Endometrial microvascular endothelial cells (primary cell): ENCODE data around the gene MSI2. TPM values are rescaled to one million over a fixed set of nuclear protein-coding genes. Genes with fewer than 3 reads are reported as not detected.

ENCODE experiments used
- in situ Hi-C: cut with HindIII; loops from 2 replicates; pipeline ENCODE4 v1.10.0; 2017; ENCODE audit warnings: low sequenced_read_pairs, low pct_unique_long_range_greater_than_20kb; ENCODE audit errors: inconsistent ontology term
- total RNA-seq: library from RNA; depleted of rRNA; stranded (reverse); fragments of >200 nt; gene quantifications from one replicate; pipeline ENCODE4 v1.2.3, GENCODE V29; 2015; ENCODE audit errors: inconsistent ontology term

MSI2 gene
- total RNA-seq, 1 donor from 2014 or later = 19.2 TPM

DNA sequence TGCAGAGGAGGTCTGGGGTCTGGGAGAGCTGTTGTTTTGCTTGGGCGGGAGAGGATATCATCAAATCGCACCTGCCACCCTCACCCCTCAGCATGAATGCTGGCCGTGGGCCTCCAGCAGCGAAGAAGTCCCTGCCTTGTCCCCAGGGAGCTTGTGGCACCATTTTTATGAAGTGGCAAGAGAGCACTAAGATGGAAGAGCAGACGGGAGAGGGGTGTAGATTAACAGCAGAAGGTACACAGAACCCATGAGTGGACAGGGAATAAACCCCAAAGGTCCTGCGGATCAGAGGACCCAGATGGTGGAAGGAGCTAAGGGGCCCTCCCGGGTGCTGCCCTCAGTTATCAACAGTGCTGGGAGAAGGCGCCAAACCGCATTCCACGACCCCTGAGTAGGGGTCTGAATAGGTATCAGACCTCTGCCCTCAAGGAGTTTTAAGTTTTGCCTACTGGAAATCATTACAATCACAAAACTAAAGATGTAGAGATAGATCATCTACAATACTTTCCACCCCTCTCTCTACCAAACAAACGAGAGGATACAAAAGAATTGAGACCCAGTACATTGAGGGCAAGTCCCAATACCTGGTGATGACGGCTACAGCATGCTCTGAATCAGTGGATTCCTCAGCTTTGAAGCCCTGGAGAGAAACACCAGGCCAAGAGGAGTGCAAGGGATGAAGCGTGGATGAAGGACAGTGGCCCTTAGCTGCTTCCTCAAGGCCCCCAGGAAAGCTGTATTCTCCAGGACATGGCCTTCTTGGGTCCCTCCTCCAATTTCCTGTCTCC, 428.6 kb downstream of the MSI2 start:
- in situ Hi-C loops = no loop called here

DNA sequence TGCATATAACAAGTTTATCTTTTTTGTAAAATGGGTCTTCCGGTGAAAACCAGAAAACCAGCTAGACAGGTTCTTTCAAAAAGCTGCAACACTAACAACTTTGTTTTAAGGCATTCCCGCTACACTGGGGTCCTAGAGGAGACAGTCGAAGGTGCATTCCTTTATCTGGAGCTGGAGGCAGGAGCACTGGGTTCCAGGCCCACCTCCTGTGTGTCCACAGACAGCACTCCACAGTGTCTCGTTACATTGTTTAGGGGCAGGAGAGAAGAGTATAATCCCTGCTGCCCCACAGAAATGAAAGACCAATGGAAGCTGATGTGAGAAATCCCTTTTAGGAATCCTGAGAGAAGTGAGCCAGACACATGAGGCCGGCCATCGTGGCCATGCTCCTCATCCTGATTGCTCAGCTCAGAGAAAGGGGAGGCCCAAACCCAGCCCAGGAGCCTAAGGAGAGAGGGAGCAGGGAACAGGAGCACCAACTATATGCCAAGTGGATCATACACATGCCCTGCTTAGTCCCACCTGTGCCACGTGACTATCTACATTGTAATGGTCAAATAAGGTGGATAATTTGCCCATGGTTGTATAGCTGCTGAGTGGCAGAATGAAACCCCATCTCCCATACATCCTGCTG, 429.3 kb downstream of the MSI2 start:
- in situ Hi-C loops = no loop called here

GRCh38 chr17:57687642-57688041, 431.3 kb downstream of the MSI2 start:
- in situ Hi-C loops = no loop called here

- in situ Hi-C loops = no loop called here
Observed at GRCh38 chr17:57689254-57689653, 432.9 kb downstream of the MSI2 start.

- in situ Hi-C loops = no loop called here
Observed at GRCh38 chr17:57691939-57692338, 435.6 kb downstream of the MSI2 start.

- in situ Hi-C loops = no loop called here
Observed at GRCh38 chr17:57692770-57693169, 436.4 kb downstream of the MSI2 start.

DNA sequence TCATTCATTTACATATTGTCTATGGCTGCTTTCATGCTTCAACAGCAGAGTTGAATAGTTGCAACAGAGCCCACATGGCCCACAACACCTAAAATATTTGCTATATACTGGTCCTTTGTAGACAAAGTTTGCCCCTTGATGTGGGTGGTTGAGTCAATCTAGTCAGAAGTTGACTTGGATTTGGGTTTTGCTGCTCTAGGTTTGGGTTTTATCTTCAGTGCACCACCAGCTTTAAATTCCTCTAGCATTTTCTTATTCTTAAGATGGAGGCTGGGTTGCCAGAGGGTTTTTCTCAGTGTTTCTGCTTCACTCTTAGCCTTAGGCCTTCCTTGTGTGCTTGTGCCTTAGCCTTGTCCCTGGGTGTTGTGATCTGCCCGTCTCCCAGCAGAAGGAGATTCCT, 437.7 kb downstream of the MSI2 start:
- in situ Hi-C loops = no loop called here

- in situ Hi-C loops = no loop called here
Observed at GRCh38 chr17:57696050-57696449, 439.7 kb downstream of the MSI2 start.

DNA sequence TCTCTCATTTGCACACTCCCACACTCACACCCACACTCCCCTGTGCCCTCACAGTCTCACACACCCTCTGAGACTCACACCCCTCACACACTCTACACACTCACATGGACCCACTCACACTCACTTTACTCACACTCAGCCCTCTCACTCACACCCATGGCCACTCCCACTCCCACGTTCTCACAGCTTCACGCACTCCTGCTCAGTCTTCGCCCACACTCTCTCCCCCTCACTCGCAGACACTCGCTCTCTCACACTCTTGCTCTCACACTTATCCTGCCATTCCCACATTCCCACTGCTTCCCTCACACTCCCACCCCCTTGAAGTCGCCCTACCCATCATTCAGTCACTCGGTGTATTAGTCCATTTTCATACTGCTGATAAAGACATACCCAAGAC, 440.9 kb downstream of the MSI2 start:
- in situ Hi-C loops = no loop called here

- in situ Hi-C loops = no loop called here
Observed at GRCh38 chr17:57697891-57698711, 441.8 kb downstream of the MSI2 start.

GRCh38 chr17:57699751-57700219, 443.5 kb downstream of the MSI2 start:
- in situ Hi-C loops = no loop called here

DNA sequence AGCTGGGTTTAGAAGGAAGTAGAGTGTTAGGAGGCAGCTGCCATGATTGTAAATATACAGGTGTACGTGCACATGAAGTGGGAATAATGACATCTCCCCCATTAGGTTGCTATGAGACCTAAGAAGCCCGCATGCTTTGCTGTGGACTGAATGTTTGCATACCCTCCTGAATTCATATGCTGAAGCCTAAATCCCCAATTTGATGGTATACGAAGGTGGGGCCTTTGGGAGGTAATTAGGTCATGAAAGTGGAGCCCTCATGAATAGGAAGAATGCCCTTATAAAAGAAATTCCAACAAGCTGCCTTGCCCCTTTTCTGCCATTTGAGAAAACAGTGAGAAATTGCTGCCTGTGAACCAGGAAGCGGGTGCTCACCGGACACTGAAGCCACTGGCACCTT, 444.8 kb downstream of the MSI2 start:
- in situ Hi-C loops = no loop called here

DNA sequence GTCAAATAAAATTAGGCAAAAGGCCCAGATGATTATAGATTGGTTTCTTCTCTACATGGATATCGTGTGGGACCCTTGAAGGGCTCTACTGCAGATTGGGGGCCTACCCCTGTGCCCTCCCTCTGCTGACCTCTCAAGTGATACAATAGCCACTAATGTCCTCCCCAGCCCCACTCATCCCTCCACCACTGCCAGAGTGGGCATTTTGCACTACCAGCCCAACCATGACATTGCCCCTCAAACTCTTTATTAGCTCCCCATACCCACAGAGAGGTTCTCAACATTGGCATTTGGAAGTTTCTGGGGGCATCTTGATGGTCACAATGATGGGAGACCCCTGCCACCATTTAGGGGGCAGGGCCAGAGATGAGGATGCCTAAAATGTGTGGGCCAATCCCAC, 446.9 kb downstream of the MSI2 start:
- in situ Hi-C loops = no loop called here

GRCh38 chr17:57704448-57704847, 448.1 kb downstream of the MSI2 start:
- in situ Hi-C loops = no loop called here

GRCh38 chr17:57705921-57706695, 449.8 kb downstream of the MSI2 start:
- in situ Hi-C loops = no loop called here

DNA sequence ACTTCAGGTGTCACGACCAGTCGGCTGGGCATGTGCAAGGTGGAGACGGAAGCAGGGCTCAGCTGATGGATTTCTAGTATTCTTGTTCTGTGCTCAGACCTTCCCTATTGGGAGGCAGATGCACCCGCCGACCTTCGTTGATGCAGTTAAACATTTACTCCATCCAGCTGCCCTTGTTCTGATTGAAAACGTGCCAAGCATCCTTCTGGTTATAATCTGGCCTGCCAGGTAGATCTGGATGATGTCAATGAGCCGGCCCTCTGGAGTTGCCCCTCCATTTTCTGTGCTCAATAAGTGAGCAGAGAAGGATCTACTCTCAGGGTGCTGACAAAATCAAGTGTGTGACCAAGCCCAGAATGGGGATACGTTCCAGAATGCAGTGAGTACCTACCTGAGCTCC, 450.4 kb downstream of the MSI2 start:
- in situ Hi-C loops = no loop called here

DNA sequence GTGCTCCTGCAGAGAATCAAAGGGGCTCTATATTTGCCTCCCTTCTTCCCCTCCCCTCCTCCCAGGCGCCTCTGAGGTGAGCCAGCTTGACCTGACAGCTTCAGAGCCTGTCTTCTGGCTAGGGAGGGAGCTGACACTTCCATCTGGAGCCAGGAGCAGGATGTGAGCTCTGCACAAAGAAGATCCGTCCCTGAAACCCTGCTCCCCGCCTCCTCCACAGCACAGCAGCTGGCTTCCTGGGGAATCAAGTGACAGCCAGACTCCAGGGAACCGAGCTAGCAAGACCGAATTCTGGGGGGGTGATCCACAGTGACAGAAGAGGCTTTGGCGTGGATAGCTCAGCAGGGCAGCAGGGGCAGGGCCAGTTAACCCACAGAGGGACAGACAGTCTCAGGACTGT, 451.6 kb downstream of the MSI2 start:
- in situ Hi-C loops = no loop called here

DNA sequence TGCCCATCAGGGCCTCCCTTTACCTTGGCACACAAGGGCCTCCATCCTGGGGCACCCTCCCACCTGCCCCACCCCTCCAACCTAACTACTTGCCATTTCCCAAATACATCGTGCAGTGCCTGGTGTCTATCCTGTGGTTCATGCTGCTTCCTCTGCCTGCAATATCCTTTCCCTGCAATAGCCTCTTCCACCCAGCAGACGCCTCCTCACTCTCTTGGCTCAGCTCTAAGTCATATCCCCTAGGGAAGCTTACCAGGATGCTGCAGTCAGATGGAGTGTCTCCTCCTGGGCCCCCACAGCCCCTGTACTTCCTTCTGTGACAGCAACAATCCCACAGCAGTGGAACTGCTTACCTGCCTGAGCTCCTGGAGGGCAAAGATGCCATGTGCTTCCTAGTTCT, 452.1 kb downstream of the MSI2 start:
- in situ Hi-C loops = no loop called here

DNA sequence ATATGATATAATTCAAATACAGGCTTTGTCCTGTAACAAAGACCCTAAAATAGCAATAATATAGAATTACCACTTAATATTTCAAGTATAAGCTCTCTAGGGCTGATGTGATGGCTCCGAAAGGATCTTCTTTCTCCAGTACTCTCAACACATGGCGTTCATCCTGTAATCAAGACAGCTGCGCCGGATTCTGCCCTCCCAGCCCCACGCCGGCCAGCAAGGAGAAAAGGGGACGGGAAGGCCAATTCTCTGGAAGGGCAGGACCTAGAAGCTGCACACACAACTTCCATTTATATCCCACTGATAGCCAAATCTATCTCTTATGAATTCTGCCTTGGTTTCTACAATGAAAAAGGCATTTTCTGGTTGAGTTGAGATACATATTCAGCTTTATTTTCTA, 456.8 kb downstream of the MSI2 start:
- in situ Hi-C loops = no loop called here
